H9 (cell line): Measurements from ENCODE around the gene CFAP157. TPM values are rescaled to one million over a fixed set of nuclear protein-coding genes. Genes with fewer than 3 reads are reported as not detected.

Source experiments
- DNase-seq: peaks from one replicate; pipeline ENCODE4 v3.0.0-alpha.2; 2017
- H2AFZ ChIP-seq: one replicate; pipeline ENCODE4 v1.6.1; 2013; ENCODE audit warnings: mild to moderate bottlenecking, low read length, control low read depth, moderate library complexity
- H2AK5ac ChIP-seq: 2 replicates; pipeline ENCODE4 v1.6.1; 2013; ENCODE audit warnings: low read length, control low read depth, mixed read lengths; ENCODE audit not compliant: insufficient read length
- H2BK120ac ChIP-seq: one replicate; pipeline ENCODE4 v1.6.1; 2013; ENCODE audit warnings: low read depth, mild to moderate bottlenecking, low read length, control low read depth, inconsistent platforms; ENCODE audit not compliant: poor library complexity, severe bottlenecking
- H2BK12ac ChIP-seq: 2 replicates; pipeline ENCODE4 v1.6.1; 2013; ENCODE audit warnings: low read length, control low read depth, mixed read lengths, low read depth; ENCODE audit not compliant: insufficient read length
- H2BK15ac ChIP-seq: 2 replicates; pipeline ENCODE4 v1.6.1; 2013; ENCODE audit warnings: low read depth, low read length, control low read depth
- H2BK20ac ChIP-seq: one replicate; pipeline ENCODE4 v1.6.1; 2013; ENCODE audit warnings: low read depth, mild to moderate bottlenecking, low read length, control low read depth, inconsistent platforms; ENCODE audit not compliant: poor library complexity, severe bottlenecking
- H2BK5ac ChIP-seq: 2 replicates; pipeline ENCODE4 v1.6.1; 2013; ENCODE audit warnings: low read length, control low read depth, mixed read lengths; ENCODE audit not compliant: insufficient read length
- H3K14ac ChIP-seq: 2 replicates; pipeline ENCODE4 v1.6.1; 2013; ENCODE audit warnings: low read length, control low read depth; ENCODE audit not compliant: insufficient read depth
- H3K18ac ChIP-seq: 2 replicates; pipeline ENCODE4 v1.6.1; 2013; ENCODE audit warnings: low read depth, mild to moderate bottlenecking, mixed read lengths, low read length, control low read depth; ENCODE audit not compliant: insufficient read length
- H3K23ac ChIP-seq: 2 replicates; pipeline ENCODE4 v1.6.1; 2013; ENCODE audit warnings: low read length, control low read depth, mixed read lengths, low read depth; ENCODE audit not compliant: insufficient read length
- H3K23me2 ChIP-seq: 2 replicates; pipeline ENCODE4 v1.6.1; 2013; ENCODE audit warnings: low read depth, mild to moderate bottlenecking, mixed read lengths, low read length, control low read depth; ENCODE audit not compliant: insufficient read length, poor library complexity, severe bottlenecking
- H3K27ac ChIP-seq: 2 replicates; pipeline ENCODE4 v1.5.1; 2013; ENCODE audit warnings: low read length, control low read depth, mixed read lengths, low read depth; ENCODE audit not compliant: insufficient read length
- H3K27me3 ChIP-seq: 2 replicates; pipeline ENCODE4 v1.6.1; 2013; ENCODE audit warnings: low read length, control low read depth, inconsistent platforms; ENCODE audit not compliant: insufficient read depth
- H3K4ac ChIP-seq: 2 replicates; pipeline ENCODE4 v1.6.1; 2013; ENCODE audit warnings: low read depth, mild to moderate bottlenecking, control low read depth, inconsistent platforms, low read length, moderate library complexity
- H3K4me1 ChIP-seq: 2 replicates; pipeline ENCODE4 v1.6.1; 2013; ENCODE audit warnings: low read length, control low read depth, inconsistent platforms; ENCODE audit not compliant: insufficient read depth
- H3K4me2 ChIP-seq: 2 replicates; pipeline ENCODE4 v1.6.1; 2013; ENCODE audit warnings: low read length, control low read depth, mixed read lengths; ENCODE audit not compliant: insufficient read length, insufficient read depth
- H3K56ac ChIP-seq: 2 replicates; pipeline ENCODE4 v1.6.1; 2013; ENCODE audit warnings: low read depth, mild to moderate bottlenecking, mixed read lengths, low read length, control low read depth; ENCODE audit not compliant: insufficient read length
- H3K79me1 ChIP-seq: 2 replicates; pipeline ENCODE4 v1.6.1; 2013; ENCODE audit warnings: low read depth, mild to moderate bottlenecking, moderate library complexity, low read length, control low read depth, inconsistent platforms; ENCODE audit not compliant: insufficient read depth, poor library complexity, severe bottlenecking
- H3K79me2 ChIP-seq: 2 replicates; pipeline ENCODE4 v1.6.1; 2013; ENCODE audit warnings: low read length, control low read depth, inconsistent platforms; ENCODE audit not compliant: insufficient read depth
- H3K9ac ChIP-seq: 2 replicates; pipeline ENCODE4 v1.6.1; 2013; ENCODE audit warnings: low read length, control low read depth, mixed read lengths; ENCODE audit not compliant: insufficient read length; ENCODE audit errors: extremely low read depth
- H3K9me3 ChIP-seq: one replicate; pipeline ENCODE4 v1.6.1; 2013; ENCODE audit warnings: low read depth, low read length, inconsistent platforms; ENCODE audit not compliant: control insufficient read depth
- H3T11ph ChIP-seq: one replicate; pipeline ENCODE4 v1.6.1; 2013; ENCODE audit warnings: mild to moderate bottlenecking, low read length, control low read depth, inconsistent platforms
- H4K20me1 ChIP-seq: one replicate; pipeline ENCODE4 v1.6.1; 2013; ENCODE audit not compliant: control insufficient read depth, insufficient read length, insufficient read depth
- H4K5ac ChIP-seq: 2 replicates; pipeline ENCODE4 v1.6.1; 2013; ENCODE audit warnings: low read depth, mild to moderate bottlenecking, mixed read lengths, low read length, control low read depth; ENCODE audit not compliant: insufficient read length
- H4K8ac ChIP-seq: replicated peaks from 2 replicates; pipeline ENCODE4 v1.6.1; 2013; ENCODE audit warnings: low read length, control low read depth, mixed read lengths, low read depth; ENCODE audit not compliant: insufficient read length
- H4K91ac ChIP-seq: 2 replicates; pipeline ENCODE4 v1.6.1; 2013; ENCODE audit warnings: low read depth, mild to moderate bottlenecking, moderate library complexity, mixed read lengths, low read length, control low read depth; ENCODE audit not compliant: insufficient read length
- H3K27ac Mint-ChIP-seq, 3 experiments: 2 replicates in 2 of 3; 3 replicates in 1 of 3; pipeline ENCODE4 v1.8.0; 2020 to 2021; ENCODE audit warnings: mixed read lengths in 3 of 3, mild to moderate bottlenecking in 1 of 3, moderate library complexity in 1 of 3
- H3K27me3 Mint-ChIP-seq: 2 replicates; pipeline ENCODE4 v1.8.0; 2021; ENCODE audit warnings: low read depth, mild to moderate bottlenecking, moderate library complexity, mixed read lengths
- H3K36me3 Mint-ChIP-seq, 3 experiments: 2 replicates in 2 of 3; 3 replicates in 1 of 3; pipeline ENCODE4 v1.8.0; 2020 to 2021; ENCODE audit warnings: low read depth in 3 of 3, mixed read lengths in 3 of 3; ENCODE audit not compliant: insufficient read depth in 1 of 3
- H3K4me1 Mint-ChIP-seq, 2 experiments: 2 replicates each; pipeline ENCODE4 v1.8.0; 2020; ENCODE audit warnings: mixed read lengths in 2 of 2
- H3K4me3 Mint-ChIP-seq, 2 experiments: 2 replicates in 1 of 2; 3 replicates in 1 of 2; pipeline ENCODE4 v1.8.0; 2020 to 2021; ENCODE audit warnings: mild to moderate bottlenecking in 2 of 2, mixed read lengths in 2 of 2, moderate library complexity in 1 of 2
- H3K9me3 Mint-ChIP-seq, 2 experiments: 2 replicates in 1 of 2; 3 replicates in 1 of 2; pipeline ENCODE4 v1.8.0; 2020; ENCODE audit warnings: mild to moderate bottlenecking in 2 of 2, mixed read lengths in 2 of 2, moderate library complexity in 1 of 2
- CTCF ChIP-seq: fragments of 200-600 bp; sonication (generic); conservative IDR thresholded peaks from 3 replicates; pipeline ENCODE4 v1.8.0; 2021; ENCODE audit warnings: antibody characterized with exemption, mild to moderate bottlenecking
- WGBS: extraction: QIAGEN DNeasy Blood & Tissue Kit; methylation state at CpG from one replicate; pipeline ENCODE4 v1.1.7; 2013; ENCODE audit warnings: missing lambda C conversion rate, low lambda C conversion rate, mixed read lengths; ENCODE audit not compliant: insufficient read length; ENCODE audit errors: extremely low coverage; 5-methylcytosine and 5-hydroxymethylcytosine counted together
- total RNA-seq: library from RNA; stranded (reverse); gene quantifications from 2 replicates; pipeline ENCODE4 v1.2.1, GENCODE V29; 2021

The CFAP157 gene
- total RNA-seq, 1 experiment from 2014 or later: 0.22 TPM

GRCh38 chr9:127711831-127712274 lies 5.1 kb downstream of the CFAP157 start:
- Histone ChIP-seq H2BK12ac (no peak overlapping the region), H4K91ac (no peak overlapping the region), H4K8ac (no peak overlapping the region), H3K18ac (no peak overlapping the region), H4K20me1 (no peaks in the 10 kb centered on the region), H2BK15ac (no peak overlapping the region), H3K56ac (no peak overlapping the region), H2AFZ (no peak overlapping the region), H3K23ac (no peak overlapping the region), H3K23me2 (peaks cover 13% of the 10 kb centered on the region), H3K9me3 (no peaks in the 10 kb centered on the region), H3K9ac (no peak overlapping the region), H2BK5ac (no peak overlapping the region), H2BK120ac (no peak overlapping the region), H3K4me1 (no peaks in the 10 kb centered on the region; the same call in 1 of the 2 replicates), H3K27me3 (no peaks in the 10 kb centered on the region), H3K4ac (no peak overlapping the region), H3K14ac (no peak overlapping the region), H4K5ac (no peak overlapping the region), H3K79me1 (no peaks in the 10 kb centered on the region), H2BK20ac (no peak overlapping the region), H3K4me2 (no peak overlapping the region), H3K27ac (no peak overlapping the region), H3K79me2 (no peaks in the 10 kb centered on the region), H3T11ph (no peak overlapping the region), H2AK5ac (no peak overlapping the region)
- WGBS: no CpG with 5 or more reads among the region's 11 CpGs
- Mint-ChIP-seq H3K36me3 (no peaks in the 10 kb centered on the region; a peak in 1 of 7 replicates), H3K9me3 (peaks cover 0 to 2% of the 10 kb centered on the region in 2 experiments; a peak in 1 of 5 replicates), H3K27ac (peak overlapping the region in 2 of 3 experiments; percentile 40 to 88; a peak in 2 of 7 replicates), H3K27me3 (peaks cover 10% of the 10 kb centered on the region), H3K4me1 (peaks cover 25 to 35% of the 10 kb centered on the region in 2 experiments), H3K4me3 (no peak overlapping the region; a peak in 2 of 5 replicates)
- peak; percentile 39; the same call in 2 of the 3 replicates for TF ChIP-seq CTCF
- peak; percentile 63 for DNase-seq
